Ascending aorta (tissue), 2 donors: Measurements from ENCODE around the gene RXRA. TPM values are rescaled to one million over a fixed set of nuclear protein-coding genes. Genes with fewer than 3 reads are reported as not detected.

Experiments
- DNase-seq, 2 donors: peaks; one replicate each; pipeline ENCODE4 v3.0.0-alpha.2; 2019; ENCODE audit warnings: low spot score in 2 of 2
- H3K27ac ChIP-seq, 2 donors: fragments of 200-600 bp; sonication (generic); one replicate each; pipeline ENCODE4 v1.5.1; 2016 to 2017; ENCODE audit warnings: mild to moderate bottlenecking in 1 of 2
- H3K27me3 ChIP-seq: fragments of 200-600 bp; sonication (generic); one replicate; pipeline ENCODE4 v1.5.1; 2017
- H3K36me3 ChIP-seq, 2 donors: fragments of 200-600 bp; sonication (generic); one replicate each; pipeline ENCODE4 v1.5.1; 2016
- H3K4me1 ChIP-seq, 2 donors: fragments of 200-600 bp; sonication (generic); one replicate each; pipeline ENCODE4 v1.5.1; 2016 to 2017; ENCODE audit warnings: mild to moderate bottlenecking in 1 of 2
- H3K4me3 ChIP-seq, 2 donors: fragments of 200-600 bp; sonication (generic); one replicate each; pipeline ENCODE4 v1.5.1; 2016 to 2017; ENCODE audit warnings: mild to moderate bottlenecking in 1 of 2
- H3K9me3 ChIP-seq, 2 donors: fragments of 200-600 bp; sonication (generic); one replicate each; pipeline ENCODE4 v1.5.1; 2016
- CTCF ChIP-seq, 3 experiments: fragments of 200-600 bp in 2 of 3; fragments of 450-650 bp in 1 of 3; sonication (generic) in 2 of 3; IDR thresholded peaks; one replicate each; pipeline ENCODE4 v1.5.1; 2016 to 2019; ENCODE audit warnings: antibody characterized with exemption in 3 of 3, mild to moderate bottlenecking in 1 of 3, moderate library complexity in 1 of 3
- intact Hi-C: fragments of 100-400 bp; cut with DNase I; formaldehyde crosslinking; loops from one replicate; pipeline ENCODE4 v1.15.1; 2023
- total RNA-seq: library from RNA; depleted of rRNA; stranded (reverse); fragments of >200 nt; gene quantifications from one replicate; pipeline ENCODE4 v1.1.0, GENCODE V29; 2016

Gene RXRA
- total RNA-seq, 1 donor from 2014 or later = 64.1 TPM

- H3K27ac ChIP-seq = peak overlapping the region; percentile 74 to 82
- intact Hi-C loops = no loop called here
- peaks cover 0 to 8% of the 10 kb centered on the region in 2 donors for H3K36me3 ChIP-seq
- DNase-seq = no peak
- no peaks in the 10 kb centered on the region for H3K27me3 ChIP-seq
- TF ChIP-seq CTCF (IDR thresholded peaks at IDR 0.05) = no peak
- H3K9me3 ChIP-seq = no peaks in the 10 kb centered on the region
- peaks cover 42 to 57% of the 10 kb centered on the region in 2 donors for H3K4me1 ChIP-seq
- H3K4me3 ChIP-seq = no peak overlapping the region
Observed at GRCh38 chr9:134402182-134402581, 75.9 kb downstream of the RXRA start.

- intact Hi-C loops = loop anchor here (1.0 kb wide), 1 partner anchor 16 kb away; no protein-coding TSS in a partner anchor
- Histone ChIP-seq H3K27me3 (no peaks in the 10 kb centered on the region), H3K36me3 (peaks cover 0 to 8% of the 10 kb centered on the region in 2 donors), H3K9me3 (no peaks in the 10 kb centered on the region), H3K4me3 (peak overlapping the region in 1 of 2 donors; percentile 20), H3K4me1 (peaks cover 51 to 64% of the 10 kb centered on the region in 2 donors), H3K27ac (peak overlapping the region; percentile 74 to 82)
- TF ChIP-seq CTCF (IDR thresholded peaks at IDR 0.05) = no peak
- DNase-seq = peak in 1 of 2 donors; percentile 77
Observed at GRCh38 chr9:134403292-134403681, 77.0 kb downstream of the RXRA start.

- H3K9me3 ChIP-seq = no peaks in the 10 kb centered on the region
- H3K27ac ChIP-seq = peak overlapping the region; percentile 74 to 82
- H3K4me1 ChIP-seq = peaks cover 55 to 68% of the 10 kb centered on the region in 2 donors
- H3K36me3 ChIP-seq = peaks cover 0 to 8% of the 10 kb centered on the region in 2 donors
- peak; percentile 47 to 91 for DNase-seq
- TF ChIP-seq CTCF (IDR thresholded peaks at IDR 0.05) = no peak
- intact Hi-C loops = loop anchor here (1.0 kb wide), 1 partner anchor 16 kb away; no protein-coding TSS in a partner anchor
- no peaks in the 10 kb centered on the region for H3K27me3 ChIP-seq
- peak overlapping the region in 1 of 2 donors; percentile 20 for H3K4me3 ChIP-seq
Observed at GRCh38 chr9:134403682-134404301, 77.5 kb downstream of the RXRA start.

GRCh38 chr9:134404376-134405358, 78.4 kb downstream of the RXRA start:
- DNase-seq = no peak
- H3K4me1 ChIP-seq = peaks cover 55 to 68% of the 10 kb centered on the region in 2 donors
- intact Hi-C loops = no loop called here
- H3K36me3 ChIP-seq = peaks cover 0 to 16% of the 10 kb centered on the region in 2 donors
- H3K4me3 ChIP-seq = peak overlapping the region in 1 of 2 donors; percentile 20
- no peak for TF ChIP-seq CTCF (IDR thresholded peaks at IDR 0.05)
- H3K27ac ChIP-seq = peak overlapping the region; percentile 74 to 82
- no peaks in the 10 kb centered on the region for H3K27me3 ChIP-seq
- H3K9me3 ChIP-seq = no peaks in the 10 kb centered on the region

GRCh38 chr9:134405527-134405926, 79.3 kb downstream of the RXRA start:
- no peak overlapping the region for H3K4me3 ChIP-seq
- no peak for TF ChIP-seq CTCF (IDR thresholded peaks at IDR 0.05)
- no peaks in the 10 kb centered on the region for H3K27me3 ChIP-seq
- H3K36me3 ChIP-seq = peaks cover 0 to 22% of the 10 kb centered on the region in 2 donors
- no peaks in the 10 kb centered on the region for H3K9me3 ChIP-seq
- intact Hi-C loops = no loop called here
- H3K27ac ChIP-seq = peak overlapping the region; percentile 74 to 82
- H3K4me1 ChIP-seq = peaks cover 55 to 68% of the 10 kb centered on the region in 2 donors
- DNase-seq = no peak
